ENCODE data around the gene MAST1.
A peak's percentile ranks its signal among the peaks of the same experiment; 100 is the strongest.
"Not testable (repeated sequence)": the region's sequence is repeated elsewhere in the genome, so short reads cannot be mapped to it uniquely, and the experiment has no call there.

Gene MAST1

GRCh38 chr19:12899891-12900518 lies 61.7 kb downstream of the MAST1 start:
- no peak for DNase-seq

- DNase-seq = no peak
Measured at GRCh38 chr19:12907166-12907565, 68.9 kb downstream of the MAST1 start.

GRCh38 chr19:12912571-12912970 lies 74.3 kb downstream of the MAST1 start:
- DNase-seq = no peak

- DNase-seq = peak; percentile 64
Measured at GRCh38 chr19:12913011-12913561, 74.8 kb downstream of the MAST1 start.

- DNase-seq = peak; percentile 24
Measured at GRCh38 chr19:12913851-12914690, 75.8 kb downstream of the MAST1 start.

- DNase-seq = not testable (repeated sequence)
Measured at GRCh38 chr19:12915860-12916259, 77.5 kb downstream of the MAST1 start.

- no peak for DNase-seq
Measured at GRCh38 chr19:12918253-12918652, 79.9 kb downstream of the MAST1 start.

GRCh38 chr19:12921047-12921446 lies 82.7 kb downstream of the MAST1 start:
- no peak for DNase-seq

GRCh38 chr19:12922959-12923358 lies 84.6 kb downstream of the MAST1 start:
- DNase-seq = no peak

Data from retina (tissue), 1 donor.